Measurements from ENCODE around the gene ARHGEF11.
A peak's percentile ranks its signal among the peaks of the same experiment; 100 is the strongest.

Gene ARHGEF11

GRCh38 chr1:157047062-157047410, 1.5 kb upstream of the ARHGEF11 start:
- no peak for DNase-seq

DNA sequence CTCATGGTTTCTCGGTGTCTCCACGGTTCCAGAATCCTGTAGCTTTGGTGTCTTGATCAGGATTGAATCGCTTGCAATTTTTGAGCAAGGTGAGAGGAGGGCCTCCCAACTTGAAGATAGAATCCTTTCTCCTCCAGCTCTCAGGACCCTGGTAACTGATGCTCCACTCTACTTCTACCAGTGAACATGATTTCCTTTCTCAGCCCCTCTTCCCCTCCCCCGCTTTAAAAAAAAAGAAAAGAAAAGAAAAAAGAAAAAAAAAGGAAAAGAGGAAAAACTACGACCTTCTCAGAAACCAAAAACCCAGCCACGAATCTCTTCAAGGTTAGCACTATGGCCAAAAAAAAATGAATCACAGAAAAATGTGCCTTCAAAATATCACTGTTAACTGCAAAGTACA, 1.2 kb downstream of the ARHGEF11 start:
- no peak for DNase-seq

DNA sequence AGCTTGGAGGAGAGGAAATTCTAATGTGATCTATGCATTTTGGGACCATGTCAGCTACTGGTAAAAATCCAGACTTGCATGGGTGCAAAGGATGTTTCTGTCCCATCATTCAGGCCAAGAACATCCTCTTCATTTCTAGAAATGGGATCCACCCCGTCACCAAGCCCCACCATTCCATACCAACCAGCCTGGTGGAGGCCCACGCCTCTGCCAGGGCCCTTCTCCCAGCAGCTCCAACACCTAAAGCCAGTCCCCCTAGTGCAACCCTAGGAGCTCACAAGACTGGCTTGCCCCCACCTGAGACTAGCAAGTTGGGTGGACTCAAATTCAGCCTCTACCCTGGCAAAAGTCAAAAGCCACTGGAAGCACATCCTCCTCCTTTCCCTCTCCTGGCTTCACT, 1.9 kb downstream of the ARHGEF11 start:
- DNase-seq, result no peak

GRCh38 chr1:157042846-157043245, 2.7 kb downstream of the ARHGEF11 start:
- no peak for DNase-seq

GRCh38 chr1:157040802-157041201, 4.7 kb downstream of the ARHGEF11 start:
- no peak for DNase-seq

GRCh38 chr1:157035121-157035520, 10.4 kb downstream of the ARHGEF11 start:
- DNase-seq, result no peak

GRCh38 chr1:157034137-157034800, 11.3 kb downstream of the ARHGEF11 start:
- peak in 38 of 51 donors; percentile 8 to 77 (median 40) for DNase-seq

DNA sequence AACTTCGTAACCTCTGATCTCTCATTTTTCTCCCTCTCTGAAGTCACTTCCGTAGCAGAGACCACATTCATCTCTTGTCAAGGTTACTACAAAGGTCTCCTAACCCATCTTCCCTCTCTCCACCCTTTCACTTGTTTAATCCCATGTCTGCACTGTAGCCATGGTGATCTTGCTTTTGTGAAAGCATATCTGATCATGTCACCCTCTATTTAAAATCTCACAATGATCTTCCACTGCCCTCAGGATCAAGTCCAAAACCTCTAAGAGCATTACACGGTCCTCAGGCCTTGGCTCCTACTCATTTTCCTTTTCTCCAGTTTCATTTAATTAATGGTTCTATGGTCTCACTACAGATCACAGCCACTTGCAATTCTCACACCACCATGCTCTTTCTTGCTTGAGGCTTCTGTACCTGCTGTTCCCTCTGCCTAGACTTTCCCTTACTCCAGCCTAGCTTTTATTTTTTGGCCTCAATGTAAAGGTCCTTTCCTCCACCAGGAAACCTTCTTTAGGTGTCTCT, 12.1 kb downstream of the ARHGEF11 start:
- no peak for DNase-seq

DNA sequence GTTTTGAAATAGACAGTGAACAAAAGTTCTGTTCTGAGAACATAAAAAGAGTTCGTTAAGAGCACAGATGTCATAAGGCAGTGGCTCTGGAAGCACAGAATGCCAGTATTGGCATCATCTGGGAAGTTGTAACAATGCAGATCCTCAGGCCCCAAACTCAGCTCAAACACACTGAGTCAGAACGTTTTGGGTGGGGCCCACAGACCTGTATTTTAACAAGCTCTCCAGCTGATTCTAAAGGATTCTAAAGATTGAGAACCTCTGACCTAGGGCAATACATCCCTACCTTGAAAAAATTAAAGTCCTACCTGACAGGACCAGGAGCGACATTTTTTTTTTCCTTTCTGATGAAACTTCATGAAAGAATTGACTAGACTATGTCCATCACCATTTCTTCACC, 13.2 kb downstream of the ARHGEF11 start:
- DNase-seq, result no peak

DNA sequence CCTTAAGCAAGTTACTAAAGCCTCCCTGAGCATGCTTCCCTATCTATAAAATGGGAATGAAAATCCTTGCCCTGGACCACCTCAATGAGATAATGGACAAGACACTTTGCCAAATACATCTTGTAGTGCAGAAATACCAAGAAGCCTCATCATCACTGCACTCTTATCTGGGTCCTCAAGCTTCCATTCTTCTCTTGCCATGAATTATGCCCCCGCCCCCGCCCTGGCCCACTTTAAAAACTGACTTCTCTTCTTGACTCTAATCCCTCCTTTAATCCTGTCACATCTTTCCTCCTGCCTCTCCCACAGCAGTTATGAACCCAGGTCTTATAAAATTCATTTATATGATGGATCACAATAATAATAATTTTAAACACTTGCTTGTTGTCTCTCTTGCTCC, 14.8 kb downstream of the ARHGEF11 start:
- DNase-seq, result no peak

DNA sequence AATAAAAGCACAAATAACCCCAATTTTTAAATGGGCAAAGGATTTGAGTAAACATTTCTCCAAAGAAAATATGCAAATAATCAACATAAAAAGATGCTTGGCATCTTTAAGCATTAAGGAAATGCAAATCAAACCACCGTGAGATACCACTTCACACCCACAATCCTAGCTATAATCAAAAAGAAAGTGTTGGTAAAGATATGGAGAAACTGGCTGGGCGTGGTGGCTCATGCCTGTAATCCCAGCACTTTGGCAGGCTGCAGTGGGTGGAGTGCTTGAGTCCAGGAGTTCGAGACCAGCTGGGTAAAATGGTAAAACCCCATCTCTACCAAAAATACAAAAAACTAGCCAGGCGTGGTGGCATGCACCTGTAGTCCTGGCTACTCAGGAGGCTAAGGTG, 16.9 kb downstream of the ARHGEF11 start:
- DNase-seq, result no peak

GRCh38 chr1:157025856-157026255, 19.7 kb downstream of the ARHGEF11 start:
- DNase-seq, result no peak

DNA sequence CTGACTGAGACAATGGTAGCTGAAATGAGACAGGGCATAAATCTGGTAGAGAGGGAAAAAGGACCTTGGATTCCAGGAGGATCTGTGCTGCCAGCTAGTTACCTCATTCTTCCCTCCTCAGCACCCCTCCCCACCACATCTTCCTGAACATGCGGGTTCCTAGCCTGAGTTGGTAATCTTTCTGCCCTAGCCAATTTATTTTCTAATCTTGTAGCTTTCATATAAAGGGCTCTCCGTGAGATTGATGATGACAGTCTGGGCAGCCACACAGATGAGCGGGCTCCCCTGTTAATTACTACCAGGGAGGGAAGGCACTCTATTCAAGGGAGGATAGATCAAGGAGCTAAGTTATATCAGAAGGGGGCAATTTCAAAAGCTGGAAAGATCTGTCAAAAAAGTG, 20.2 kb downstream of the ARHGEF11 start:
- no peak for DNase-seq

GRCh38 chr1:157021688-157022087, 23.9 kb downstream of the ARHGEF11 start:
- DNase-seq, result no peak

DNA sequence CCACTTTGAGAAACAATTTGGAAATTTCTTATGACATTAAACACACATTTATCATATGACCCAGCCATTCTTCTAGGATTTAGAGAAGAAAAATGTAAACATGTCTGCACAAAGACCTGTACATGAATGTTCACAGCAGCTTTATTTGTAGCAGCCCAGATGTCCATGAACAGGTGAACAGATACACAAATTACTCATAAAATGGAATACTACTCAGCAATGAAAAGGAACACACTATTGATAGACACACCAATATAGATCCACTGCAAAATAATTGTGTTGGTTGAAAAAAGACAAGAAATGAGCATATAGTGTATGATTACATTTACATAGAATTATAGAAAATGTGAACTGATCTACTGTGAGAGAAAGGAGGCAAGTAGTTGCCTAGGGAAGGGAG, 26.1 kb downstream of the ARHGEF11 start:
- DNase-seq, result no peak

GRCh38 chr1:157011845-157012244, 33.7 kb downstream of the ARHGEF11 start:
- no peak for DNase-seq

DNA sequence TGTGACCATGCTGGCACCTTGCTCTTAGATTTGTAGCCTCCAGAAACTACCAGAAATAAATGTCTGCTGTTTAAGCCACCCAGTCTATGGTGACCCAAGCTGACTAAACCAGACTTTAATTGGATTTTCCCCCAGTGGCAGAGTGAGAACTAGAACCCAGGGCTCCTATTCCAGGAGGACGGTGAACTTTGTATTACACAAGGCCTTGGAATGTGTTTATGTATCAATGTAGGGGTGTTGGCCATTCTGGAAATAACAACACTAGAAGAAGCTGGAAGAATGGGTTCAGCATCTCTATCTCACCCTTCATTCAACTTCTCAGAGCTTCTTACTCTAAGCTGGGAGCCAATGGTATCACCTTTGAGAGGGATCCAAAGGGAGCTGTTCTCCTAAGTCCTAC, 37.0 kb downstream of the ARHGEF11 start:
- DNase-seq, result no peak

GRCh38 chr1:157007306-157007705, 38.2 kb downstream of the ARHGEF11 start:
- no peak for DNase-seq

- DNase-seq, result peak in 1 of 51 donors; percentile 3
These were observed 38.9 kb downstream of the ARHGEF11 start for GRCh38 chr1:157006676-157007075.

- no peak for DNase-seq
These were observed 39.6 kb downstream of the ARHGEF11 start for GRCh38 chr1:157005965-157006364.

- no peak for DNase-seq
These were observed 40.7 kb downstream of the ARHGEF11 start for GRCh38 chr1:157004806-157005205.

- DNase-seq, result no peak
These were observed 41.2 kb downstream of the ARHGEF11 start for GRCh38 chr1:157004327-157004726.

DNA sequence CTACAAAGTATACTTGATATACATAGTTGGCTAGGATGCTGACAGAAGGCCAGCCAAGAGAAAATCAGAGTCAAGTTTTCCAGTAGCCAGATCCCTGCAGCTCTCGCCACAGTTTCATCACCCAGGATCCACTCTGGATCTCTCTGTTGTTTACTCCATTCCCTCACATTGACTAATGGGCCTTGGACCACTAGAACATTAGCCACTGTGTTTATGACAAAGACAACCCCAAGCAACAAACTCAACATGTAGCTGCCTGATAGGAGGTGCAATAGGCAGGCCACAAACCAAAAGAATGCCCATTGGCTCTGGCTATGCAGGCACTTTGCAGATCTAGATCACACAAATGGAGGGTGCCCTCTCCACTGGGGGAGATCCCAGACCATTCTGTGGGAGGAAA, 44.2 kb downstream of the ARHGEF11 start:
- DNase-seq, result no peak

- no peak for DNase-seq
These were observed 44.9 kb downstream of the ARHGEF11 start for GRCh38 chr1:157000686-157001085.
